SHP77 treated with DMSO at 0.1 percent for 48 hours (cell line): ENCODE data around the gene DEAF1.

Source experiments
- DNase-seq: peaks from one replicate; lab custom pipeline; 2025; lab: John Stamatoyannopoulos, UW

The DEAF1 gene

DNA sequence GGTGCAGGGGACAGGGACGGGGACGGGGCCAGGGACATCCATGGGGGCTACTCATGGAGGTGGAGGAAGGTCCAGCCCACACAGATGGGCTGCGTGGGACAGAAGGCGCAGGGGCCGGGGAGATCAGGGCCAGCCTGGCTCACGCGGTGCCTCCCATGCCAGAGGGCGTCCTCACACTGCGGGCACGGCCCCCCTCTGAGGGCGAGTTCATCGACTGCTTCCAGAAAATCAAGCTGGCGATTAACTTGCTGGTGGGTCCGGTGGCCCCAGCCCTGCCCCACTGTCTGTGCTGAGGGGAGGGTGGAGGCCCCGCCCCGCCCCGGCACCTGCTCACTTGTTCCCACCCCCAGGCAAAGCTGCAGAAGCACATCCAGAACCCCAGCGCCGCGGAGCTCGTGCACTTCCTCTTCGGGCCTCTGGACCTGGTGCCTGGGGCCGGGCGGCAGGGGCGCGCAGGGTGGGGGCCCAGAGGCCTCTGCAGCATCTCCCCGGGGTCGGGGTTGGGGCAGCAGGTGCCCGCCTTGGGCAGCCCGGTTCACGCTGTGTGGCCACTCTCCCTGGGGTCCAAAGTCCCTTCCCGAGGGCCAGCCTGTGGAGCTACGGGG is 26.8 kb upstream of the DEAF1 start:
- DNase-seq, result no peak

GRCh38 chr11:721247-721740 is 26.3 kb upstream of the DEAF1 start:
- DNase-seq, result no peak

DNA sequence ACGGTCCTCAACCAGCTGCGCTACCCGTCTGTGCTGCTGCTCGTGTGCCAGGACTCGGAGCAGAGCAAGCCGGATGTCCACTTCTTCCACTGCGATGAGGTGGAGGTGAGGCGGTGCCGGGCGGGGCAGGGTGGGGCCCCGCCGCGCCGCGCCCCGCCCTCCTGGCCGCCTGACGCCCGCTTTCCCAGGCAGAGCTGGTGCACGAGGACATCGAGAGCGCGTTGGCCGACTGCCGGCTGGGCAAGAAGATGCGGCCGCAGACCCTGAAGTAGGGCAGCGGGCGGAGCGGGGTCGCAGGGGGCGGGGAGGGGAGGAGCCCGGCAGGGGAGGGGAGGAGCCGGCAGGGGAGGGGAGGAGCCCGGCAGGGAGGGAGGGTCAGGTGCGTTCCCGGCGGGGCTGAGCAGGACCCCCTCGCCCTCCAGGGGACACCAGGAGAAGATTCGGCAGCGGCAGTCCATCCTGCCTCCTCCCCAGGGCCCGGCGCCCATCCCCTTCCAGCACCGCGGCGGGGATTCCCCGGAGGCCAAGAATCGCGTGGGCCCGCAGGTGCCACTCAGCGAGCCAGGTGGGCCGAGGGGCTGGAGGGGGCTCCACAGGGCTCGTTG is 25.7 kb upstream of the DEAF1 start:
- DNase-seq, result no peak

DNA sequence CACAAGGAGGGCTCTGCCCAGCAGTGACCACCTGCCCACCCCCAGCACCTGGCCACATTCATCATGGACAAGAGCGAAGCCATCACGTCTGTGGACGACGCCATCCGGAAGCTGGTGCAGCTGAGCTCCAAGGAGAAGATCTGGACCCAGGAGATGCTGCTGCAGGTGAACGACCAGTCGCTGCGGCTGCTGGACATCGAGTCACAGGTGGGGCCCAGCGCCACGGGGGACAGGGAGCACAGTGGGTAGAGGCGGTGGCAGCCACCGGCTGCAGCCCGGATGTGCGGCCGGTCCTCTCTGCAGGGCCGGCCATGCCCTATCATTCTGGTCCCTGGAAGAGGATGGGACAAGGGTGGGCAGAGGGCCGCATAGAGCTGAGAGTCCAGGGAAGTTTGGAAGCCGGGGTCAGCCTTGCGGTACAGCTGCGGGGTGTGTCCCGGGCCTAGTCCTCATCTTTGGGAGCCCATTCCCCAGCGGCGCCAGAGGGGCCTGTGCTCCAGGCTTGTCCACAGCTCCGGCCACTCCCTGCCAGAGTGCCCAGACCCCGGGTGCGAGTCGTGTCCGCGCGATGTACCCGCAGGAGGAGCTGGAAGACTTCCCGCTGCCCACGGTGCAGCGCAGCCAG is 25.1 kb upstream of the DEAF1 start:
- DNase-seq, result no peak

- no peak for DNase-seq
Measured at GRCh38 chr11:719214-720016, 24.4 kb upstream of the DEAF1 start.

GRCh38 chr11:714436-714835 is 19.4 kb upstream of the DEAF1 start:
- no peak for DNase-seq

DNA sequence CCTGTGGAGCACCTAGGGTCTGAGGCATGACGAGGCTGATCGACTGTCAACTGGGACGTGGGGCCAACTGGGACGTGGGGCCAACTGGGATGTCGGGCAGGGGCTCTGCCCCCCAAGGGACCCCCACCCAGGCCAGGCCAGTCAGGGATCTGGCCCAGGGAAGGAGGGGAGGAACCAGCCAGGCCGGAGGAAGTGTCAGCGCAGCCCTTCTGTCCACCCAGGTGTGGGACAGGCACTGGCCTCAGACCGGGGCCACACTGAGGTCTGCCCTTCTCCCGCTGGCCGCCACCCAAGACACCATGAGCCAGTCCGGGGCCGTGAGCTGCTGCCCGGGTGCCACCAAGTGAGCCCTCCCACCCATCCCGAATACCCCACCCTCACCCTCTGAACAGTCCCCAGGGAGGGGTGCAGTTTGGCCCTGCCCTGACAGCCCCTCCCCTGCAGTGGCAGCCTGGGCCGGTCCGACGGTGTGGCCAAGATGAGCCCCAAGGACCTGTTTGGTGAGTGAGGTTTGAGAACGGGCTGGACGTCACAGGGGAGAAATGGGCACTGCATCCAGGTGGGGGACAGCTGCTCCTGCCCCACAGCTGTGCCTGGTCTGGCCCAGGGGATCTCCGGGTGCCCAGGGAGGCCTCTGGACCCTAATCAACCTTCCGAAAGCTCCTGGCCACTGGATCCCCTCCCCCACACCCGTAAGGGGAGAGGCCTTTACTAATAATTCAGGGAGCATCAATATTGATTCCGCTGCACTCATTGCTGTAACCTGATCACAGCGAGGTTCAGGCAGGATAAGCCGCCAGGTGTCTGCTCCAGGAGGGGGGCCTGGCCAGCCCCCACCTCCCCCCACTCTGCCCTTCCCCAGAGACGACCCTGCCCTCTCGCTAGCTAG is 14.3 kb upstream of the DEAF1 start:
- DNase-seq, result no peak

- DNase-seq, result no peak
Measured at GRCh38 chr11:708511-708910, 13.5 kb upstream of the DEAF1 start.

- DNase-seq, result no peak
Measured at GRCh38 chr11:707817-708420, 12.9 kb upstream of the DEAF1 start.

- DNase-seq, result no peak
Measured at GRCh38 chr11:706957-707816, 12.2 kb upstream of the DEAF1 start.

DNA sequence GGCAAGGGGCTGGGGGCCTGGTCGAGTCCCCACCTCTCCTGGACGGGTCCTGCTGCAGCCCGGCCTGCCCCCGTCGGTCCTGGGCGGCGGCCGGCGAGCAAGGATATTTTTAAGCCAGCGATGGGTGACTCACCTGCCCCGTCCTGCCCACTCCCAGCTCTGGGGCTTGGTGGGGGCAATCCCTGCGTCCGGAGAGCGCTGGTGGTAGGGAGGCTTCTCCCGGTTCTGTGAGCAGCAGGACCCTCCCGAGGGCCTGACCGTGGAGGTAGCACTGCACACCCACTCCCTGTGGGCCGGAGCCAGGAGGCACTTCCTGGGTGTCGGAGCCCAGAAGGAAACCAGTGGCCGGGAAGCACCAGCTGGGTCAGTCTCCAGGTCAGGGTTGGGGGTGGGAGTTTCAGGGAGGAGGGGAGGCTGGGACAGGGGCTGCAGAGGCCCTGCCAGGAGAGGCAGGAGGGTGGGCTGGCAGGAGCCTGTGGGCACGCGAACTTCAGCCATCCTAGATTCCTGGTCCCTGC is 11.5 kb upstream of the DEAF1 start:
- DNase-seq, result no peak

DNA sequence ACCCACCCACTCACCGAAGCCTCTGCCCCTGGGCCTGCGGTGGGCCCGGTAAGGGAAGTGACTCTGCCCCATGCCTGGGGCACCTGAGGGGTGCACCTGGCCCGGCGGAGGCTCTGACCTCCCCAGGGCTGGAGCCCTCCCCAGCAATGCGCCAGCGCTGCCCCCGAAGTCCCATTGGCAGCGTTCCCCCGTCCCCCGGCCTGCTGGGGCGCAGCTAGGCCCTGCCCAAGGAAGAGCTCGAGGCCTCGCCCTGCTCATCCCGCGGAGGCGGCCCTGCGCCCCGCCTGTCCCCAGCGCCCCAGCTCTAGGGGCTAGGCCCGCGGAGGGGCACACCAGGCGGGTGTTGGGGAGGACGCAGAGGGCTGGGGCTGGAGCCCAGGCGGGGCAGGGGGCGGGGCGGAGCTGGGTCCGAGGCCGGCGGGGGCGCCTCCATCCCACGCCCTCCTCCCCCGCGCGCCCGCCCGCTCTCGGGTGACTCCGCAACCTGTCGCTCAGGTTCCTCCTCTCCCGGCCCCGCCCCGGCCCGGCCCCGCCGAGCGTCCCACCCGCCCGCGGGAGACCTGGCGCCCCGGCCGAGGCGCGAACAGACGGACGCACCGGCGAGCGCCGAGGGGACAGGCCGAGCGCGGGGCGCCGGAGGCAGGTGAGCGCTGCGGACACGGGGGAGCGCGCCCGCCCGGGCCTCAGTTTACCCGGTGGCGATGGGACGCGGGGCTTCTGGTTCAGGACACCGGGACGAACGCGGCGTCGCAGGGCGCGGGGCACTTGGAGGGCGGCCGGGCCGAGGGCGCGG is 10.8 kb upstream of the DEAF1 start, which contains the start of gene EPS8L2:
EPS8L2 (plus strand) TSS at position 586 of the 793 bp plus-strand sequence. CDS start 3,177 bp downstream, outside the sequence.
- no peak for DNase-seq

- no peak for DNase-seq
Measured at GRCh38 chr11:704781-705645, 10.0 kb upstream of the DEAF1 start.

DNA sequence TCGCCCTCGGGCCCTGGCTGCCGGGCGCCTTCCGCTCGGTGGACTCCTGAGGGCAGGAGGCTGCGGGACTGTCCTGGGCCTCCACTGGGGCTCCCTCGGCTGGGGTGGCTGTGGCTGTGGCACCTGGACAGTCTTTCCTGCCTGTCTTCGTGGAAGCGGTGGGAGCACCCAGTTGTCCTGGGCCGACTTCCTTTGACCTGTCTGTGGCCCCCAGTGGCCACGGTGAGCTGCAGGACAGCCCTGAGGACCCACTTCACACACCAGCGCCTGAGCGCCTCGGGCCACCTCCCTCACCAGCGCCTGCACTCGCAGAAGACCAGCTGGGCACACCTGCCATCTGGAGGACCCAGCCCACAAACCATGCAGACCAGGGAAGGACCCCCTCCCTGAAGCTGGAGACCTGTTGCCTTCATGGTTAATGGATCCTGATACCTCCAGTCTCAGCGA is 9.2 kb upstream of the DEAF1 start:
- DNase-seq, result no peak

- DNase-seq, result no peak
Measured at GRCh38 chr11:703506-703905, 8.5 kb upstream of the DEAF1 start.

DNA sequence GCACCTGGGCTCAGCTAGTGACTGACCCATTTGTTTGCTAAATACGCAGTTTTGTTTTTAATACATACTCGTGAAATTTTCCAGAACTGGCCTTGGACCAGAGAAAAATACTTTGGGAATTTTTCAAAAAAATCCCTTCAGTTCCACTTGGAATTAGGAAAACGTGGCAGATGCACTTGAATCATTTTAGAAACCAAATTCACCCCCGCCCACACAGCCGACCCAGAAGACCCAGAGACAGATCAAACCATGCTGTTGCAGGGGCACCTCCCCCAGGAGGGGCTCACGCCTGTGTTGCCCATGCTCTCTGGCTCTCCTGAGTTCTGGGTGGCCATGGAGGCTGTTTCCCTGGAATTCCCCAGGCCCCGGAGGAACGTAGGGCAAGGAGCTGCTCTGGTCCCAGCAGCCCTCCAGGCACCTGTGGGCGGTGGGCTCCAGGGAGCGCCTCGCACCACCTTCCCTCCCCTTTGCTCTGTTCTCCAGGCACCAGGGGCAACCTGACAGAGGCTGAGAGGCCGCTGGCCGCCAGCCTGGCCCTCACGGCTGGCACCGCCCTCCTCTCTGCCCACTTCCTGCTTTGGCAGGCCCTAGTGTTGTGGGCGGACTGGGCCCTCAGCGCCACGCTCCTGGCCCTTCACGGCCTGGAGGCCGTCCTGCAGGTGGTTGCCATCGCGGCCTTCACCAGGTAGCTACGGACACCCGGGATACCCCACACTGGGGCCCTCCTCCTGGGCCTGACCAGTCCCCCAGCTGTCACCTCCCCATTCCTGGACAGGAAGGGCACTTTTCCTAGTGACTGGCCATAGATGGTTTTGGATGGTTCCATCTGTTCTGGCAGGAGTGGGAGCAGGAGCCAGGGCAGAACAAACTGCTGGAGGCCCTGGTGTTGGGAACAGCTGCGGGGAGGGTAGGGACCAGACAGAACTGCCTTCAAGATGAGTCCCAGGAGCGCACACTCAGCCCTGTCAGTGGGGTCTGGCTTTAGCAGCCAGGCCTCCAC is 7.7 kb upstream of the DEAF1 start:
- DNase-seq, result no peak
